M059J (cell line): ENCODE results near the gene CEBPG. TPM values are rescaled to one million over a fixed set of nuclear protein-coding genes. Genes with fewer than 3 reads are reported as not detected.

Experiments
- DNase-seq: peaks from one replicate; pipeline ENCODE4 v3.0.0-alpha.2; 2012; ENCODE audit warnings: low read depth
- total RNA-seq: library from RNA; depleted of rRNA; stranded (reverse); fragments of >200 nt; shearing (Covaris generic); gene quantifications from 2 replicates; pipeline ENCODE4 v1.2.3, GENCODE V29; 2014; rRNA removed

The CEBPG gene
- total RNA-seq = 14.8 and 16.8 TPM in 2 replicates

GRCh38 chr19:33373453-33374235 lies at the start of gene CEBPG:
CEBPG (plus strand) TSS chr19:33373709; CDS start chr19:33379240, 5,531 bp downstream.
- DNase-seq = peak; percentile 79

GRCh38 chr19:33324628-33325027 lies 48.9 kb upstream of the CEBPG start:
- DNase-seq = no peak

DNA sequence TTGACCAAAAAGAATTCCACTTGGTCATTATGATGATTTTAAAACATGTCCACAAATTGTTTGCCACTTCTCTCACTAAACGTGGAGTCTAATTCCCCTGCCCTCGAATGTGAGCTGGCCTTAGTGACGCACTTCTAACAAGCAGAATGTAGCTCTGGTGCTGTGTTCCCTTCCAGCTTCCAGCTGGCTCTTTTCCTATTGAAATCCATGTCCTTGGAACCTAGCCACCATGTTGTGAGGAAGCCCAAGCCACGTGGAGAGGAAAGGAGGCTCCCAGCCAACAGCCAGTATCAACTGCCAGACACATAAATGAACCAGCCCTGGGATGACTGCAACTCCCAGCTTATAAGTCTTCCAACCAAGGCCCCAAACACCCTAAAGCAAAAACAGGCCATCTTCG lies 47.6 kb upstream of the CEBPG start:
- peak; percentile 23 for DNase-seq

GRCh38 chr19:33329060-33329459 lies 44.4 kb upstream of the CEBPG start:
- DNase-seq = no peak

DNA sequence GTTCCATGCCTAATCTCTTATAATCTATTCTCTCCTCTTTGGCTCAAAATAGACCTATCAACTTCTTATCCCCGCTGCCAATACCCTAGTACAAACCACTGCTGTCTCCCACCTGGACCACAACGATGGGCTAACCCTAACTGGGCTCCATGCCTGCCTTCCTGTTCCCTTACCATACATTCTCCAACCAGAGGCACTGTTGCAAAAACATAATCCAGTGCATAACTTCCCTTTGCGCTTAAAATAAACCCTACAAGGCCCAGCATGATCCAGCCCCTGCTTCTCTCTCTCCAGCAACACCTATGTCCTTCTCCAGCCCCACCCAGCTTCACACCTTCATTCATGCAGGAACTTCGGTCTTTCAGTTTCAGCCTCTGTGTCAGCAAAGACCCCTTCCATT lies 43.8 kb upstream of the CEBPG start:
- DNase-seq = no peak

- no peak for DNase-seq
Observed at GRCh38 chr19:33332248-33332647, 41.3 kb upstream of the CEBPG start.

DNA sequence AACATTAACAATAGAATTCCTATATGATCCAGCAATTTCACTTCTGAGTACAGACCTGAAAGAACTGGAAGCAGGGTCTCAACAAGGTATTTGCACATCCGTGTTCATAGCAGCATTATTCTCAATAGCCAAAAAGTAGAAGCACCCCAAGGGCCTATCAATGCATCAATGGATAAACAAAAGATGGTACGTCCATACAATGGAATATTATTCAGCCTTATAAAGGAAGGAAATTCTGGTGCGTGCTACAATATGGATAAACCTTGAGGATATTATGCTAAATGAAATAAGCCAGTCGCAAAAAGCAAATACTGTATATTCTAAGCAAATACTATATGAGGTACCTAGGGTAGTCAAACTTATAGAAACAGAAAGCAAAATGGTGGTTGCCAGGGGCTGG lies 40.4 kb upstream of the CEBPG start:
- no peak for DNase-seq

GRCh38 chr19:33333642-33334041 lies 39.9 kb upstream of the CEBPG start:
- no peak for DNase-seq

GRCh38 chr19:33334271-33334670 lies 39.2 kb upstream of the CEBPG start:
- DNase-seq = no peak

- DNase-seq = no peak
Observed at GRCh38 chr19:33335446-33335845, 38.1 kb upstream of the CEBPG start.

- peak; percentile 73 for DNase-seq
Observed at GRCh38 chr19:33339016-33339984, 34.2 kb upstream of the CEBPG start.

DNA sequence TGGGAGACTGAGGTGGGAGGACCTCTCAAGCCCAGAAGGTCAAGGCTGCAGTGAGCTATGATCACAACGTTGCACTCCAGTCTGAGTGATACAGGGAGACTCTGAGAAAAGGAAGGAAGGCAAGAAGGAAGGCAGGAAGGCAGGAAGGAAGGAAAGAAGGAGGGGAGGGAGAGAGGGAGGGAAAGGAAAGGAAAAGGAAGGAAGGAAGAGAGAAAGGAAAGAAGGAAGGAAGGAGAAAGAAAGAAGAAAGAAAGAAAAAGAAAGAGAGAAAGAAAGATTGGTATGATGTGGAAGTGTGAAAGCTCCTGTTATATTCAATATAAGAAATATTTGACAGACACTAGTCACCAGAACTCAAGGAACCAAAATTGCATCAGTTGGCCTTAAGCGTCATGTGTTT lies 32.5 kb upstream of the CEBPG start:
- DNase-seq = no peak

GRCh38 chr19:33343301-33343700 lies 30.2 kb upstream of the CEBPG start:
- no peak for DNase-seq

DNA sequence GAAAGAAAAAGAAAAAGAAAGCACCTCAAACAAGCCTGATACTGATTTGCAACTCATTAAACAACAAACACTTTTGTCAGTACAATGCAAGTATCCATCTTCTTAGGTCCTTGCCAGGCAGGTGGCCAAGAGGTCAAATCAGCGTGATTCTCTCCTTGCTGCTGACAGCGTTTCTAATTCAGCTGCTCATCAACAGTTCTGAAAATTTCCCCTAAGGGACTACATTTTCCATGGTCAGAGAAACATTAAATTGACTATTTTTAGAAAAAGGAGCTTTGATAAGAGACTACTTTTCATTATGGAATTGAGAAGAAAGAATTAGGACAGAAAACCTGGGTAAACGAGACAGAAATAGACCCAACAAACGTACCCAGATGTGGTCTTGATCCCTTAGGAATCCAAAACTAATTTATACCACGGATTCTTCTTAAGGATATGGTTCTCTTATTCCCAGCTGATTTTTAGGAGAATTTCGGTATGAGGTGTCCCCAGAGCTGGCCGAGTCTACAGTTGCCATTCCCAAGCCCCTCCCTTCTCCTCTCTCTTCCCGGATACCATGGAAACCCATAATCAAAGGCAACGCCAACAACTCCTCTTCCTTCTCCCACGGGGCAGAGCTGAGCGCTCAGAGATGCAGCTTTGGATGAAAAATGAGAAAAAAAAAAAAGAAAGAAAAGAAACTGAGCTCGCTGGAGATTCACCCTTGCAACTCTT lies 29.5 kb upstream of the CEBPG start:
- peak; percentile 22 for DNase-seq

GRCh38 chr19:33344573-33344925 lies 29.0 kb upstream of the CEBPG start:
- no peak for DNase-seq

DNA sequence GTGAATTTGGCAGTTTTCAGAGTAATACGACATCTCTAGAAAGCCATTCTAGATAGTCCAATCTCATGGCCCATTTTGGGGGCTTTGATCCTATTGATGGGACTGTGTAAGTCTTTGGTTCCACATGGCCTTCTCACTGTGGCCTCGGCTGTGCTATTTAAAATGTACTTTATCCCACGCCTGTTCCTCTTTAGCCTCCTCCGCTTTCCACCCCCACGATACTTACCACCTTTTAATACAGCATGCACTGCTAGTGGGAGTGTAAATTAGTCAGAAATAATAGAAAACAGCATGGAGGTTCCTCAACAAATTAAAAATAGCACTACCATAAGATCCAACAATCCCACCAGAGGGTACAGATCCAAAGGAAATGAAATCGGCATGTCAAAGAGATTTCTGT lies 28.3 kb upstream of the CEBPG start:
- no peak for DNase-seq

DNA sequence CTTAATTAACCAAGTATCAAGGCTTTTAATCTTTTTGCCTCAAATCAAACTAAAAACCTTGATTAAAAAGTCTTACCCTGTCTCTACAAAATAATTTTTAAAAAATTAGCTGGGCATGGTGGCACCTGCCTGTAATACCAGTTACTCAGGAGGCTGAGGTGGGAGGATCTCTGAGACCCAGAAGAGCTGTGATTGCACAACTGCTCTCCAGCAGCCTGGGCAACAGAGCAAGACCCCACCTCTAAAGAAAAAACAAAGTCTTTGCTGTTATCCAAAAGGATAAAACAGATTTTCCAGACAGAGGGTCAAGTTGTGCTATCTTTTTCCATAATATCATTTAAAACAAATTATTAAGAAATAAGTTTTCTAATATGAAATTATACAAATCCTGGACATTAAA lies 26.8 kb upstream of the CEBPG start:
- DNase-seq = no peak

DNA sequence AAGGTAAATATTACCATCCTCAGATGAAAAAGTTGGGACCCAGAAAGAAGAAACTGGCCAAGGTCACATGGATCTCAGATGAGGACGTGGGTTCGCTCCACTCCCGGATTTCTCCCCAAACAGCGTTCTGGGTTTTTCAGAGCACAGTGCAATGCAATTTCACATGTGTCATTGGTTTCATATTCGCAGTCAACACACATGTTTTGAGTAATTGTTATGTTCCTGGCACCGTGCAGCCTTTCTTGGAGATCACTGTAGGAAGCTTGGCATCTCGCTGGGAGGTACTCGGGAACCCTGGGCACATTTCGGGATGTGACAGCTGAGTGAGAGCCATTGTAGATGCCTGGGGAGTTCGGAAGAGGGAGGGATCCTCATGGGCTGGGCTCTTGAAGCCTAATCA lies 26.2 kb upstream of the CEBPG start:
- DNase-seq = no peak

GRCh38 chr19:33348301-33349010 lies 25.1 kb upstream of the CEBPG start:
- DNase-seq = peak; percentile 70

GRCh38 chr19:33349319-33350289 lies 23.9 kb upstream of the CEBPG start:
- no peak for DNase-seq
